Activated CD8-positive, alpha-beta memory T cell treated with anti-CD3 and anti-CD28 coated beads, Interleukin-2, amount 50 U/mL, for 1 hour (primary cell): ENCODE data around the gene RABAC1.
A peak's percentile ranks its signal among the peaks of the same experiment; 100 is the strongest.

Experiments
- DNase-seq: peaks from one replicate; pipeline ENCODE4 v3.0.0-alpha.2; 2020; ENCODE audit errors: extremely low read depth

Gene RABAC1

GRCh38 chr19:41988947-41989346 lies 29.8 kb upstream of the RABAC1 start:
- no peak for DNase-seq

- no peak for DNase-seq
Observed at GRCh38 chr19:41987141-41987860, 28.2 kb upstream of the RABAC1 start.

- DNase-seq: no peak
Observed at GRCh38 chr19:41984961-41985360, 25.8 kb upstream of the RABAC1 start.

- no peak for DNase-seq
Observed at GRCh38 chr19:41981724-41982123, 22.6 kb upstream of the RABAC1 start.

DNA sequence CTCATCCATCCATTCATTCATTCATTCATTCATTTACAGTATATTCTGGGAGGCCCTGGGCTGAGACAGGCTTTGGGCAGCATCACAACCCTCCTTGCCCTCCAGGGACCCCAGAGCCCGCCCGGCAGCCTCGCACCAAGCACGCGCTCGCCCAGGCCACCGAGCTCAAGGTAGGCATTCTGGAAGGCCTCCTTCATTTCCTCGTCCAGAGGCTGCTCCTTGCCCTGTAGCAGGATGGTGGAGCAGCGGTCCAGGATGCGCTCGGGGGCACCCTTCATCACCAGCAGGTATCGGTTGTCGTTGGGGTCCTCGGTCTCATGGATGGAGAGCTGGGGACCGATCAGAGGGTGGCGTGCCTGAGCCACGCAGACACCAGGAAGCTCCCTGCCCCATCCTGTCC lies 19.3 kb upstream of the RABAC1 start:
- DNase-seq: no peak

- DNase-seq: no peak
Observed at GRCh38 chr19:41977916-41978315, 18.8 kb upstream of the RABAC1 start.

- no peak for DNase-seq
Observed at GRCh38 chr19:41974652-41975051, 15.5 kb upstream of the RABAC1 start.

DNA sequence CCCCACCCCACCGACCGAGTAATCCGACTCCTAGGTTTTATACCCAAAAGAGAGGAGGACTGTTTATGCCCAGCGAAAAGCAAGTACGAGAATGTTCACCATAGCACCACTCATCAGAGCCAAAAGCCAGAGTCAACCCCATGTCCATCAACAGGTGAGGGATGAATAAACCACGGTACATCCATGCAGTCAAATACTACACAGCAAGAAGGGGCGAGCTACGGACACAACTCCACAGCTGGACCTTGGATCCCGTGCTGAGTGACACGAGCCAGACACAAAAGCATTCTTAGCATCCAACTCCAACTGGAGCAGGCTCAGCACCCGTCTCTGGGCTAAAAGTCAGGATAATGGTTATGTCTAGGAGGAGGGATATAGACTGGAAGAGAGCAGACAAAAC lies 12.2 kb upstream of the RABAC1 start:
- no peak for DNase-seq

DNA sequence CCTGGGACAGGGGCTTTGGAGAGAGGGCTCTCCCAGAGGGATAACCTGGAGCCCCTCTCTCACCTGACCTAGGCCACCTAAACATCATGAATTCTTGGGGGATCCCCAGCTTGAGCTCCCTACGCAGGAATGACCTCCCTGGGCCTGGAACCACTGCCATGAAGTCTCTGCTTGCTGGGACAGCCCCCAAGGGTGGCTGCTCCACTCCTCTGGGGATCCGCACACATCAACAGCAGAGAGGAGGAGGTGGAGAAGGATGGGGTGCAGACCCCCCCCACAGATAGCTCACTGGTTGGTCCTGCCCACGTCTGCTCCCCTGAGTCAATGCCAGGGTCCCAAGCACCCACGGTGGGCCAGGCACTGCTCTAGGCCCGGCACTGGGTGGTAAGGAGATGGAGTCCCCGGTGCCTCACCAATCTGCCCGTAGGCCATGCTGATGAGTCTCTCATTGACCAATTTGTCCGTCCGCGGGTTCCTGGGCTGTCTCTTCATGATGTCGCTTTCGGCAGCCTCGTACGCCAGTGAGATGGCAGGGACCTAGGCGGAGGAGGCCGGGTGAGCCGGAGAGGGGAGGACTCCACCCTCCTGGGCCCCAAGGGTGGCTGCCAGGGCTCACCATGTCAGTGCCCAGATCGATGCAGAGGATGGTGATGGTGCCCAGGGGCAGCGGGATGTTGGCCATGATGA lies 10.8 kb upstream of the RABAC1 start:
- no peak for DNase-seq

- no peak for DNase-seq
Observed at GRCh38 chr19:41968751-41969595, 9.9 kb upstream of the RABAC1 start.

- no peak for DNase-seq
Observed at GRCh38 chr19:41967054-41967783, 8.1 kb upstream of the RABAC1 start.

DNA sequence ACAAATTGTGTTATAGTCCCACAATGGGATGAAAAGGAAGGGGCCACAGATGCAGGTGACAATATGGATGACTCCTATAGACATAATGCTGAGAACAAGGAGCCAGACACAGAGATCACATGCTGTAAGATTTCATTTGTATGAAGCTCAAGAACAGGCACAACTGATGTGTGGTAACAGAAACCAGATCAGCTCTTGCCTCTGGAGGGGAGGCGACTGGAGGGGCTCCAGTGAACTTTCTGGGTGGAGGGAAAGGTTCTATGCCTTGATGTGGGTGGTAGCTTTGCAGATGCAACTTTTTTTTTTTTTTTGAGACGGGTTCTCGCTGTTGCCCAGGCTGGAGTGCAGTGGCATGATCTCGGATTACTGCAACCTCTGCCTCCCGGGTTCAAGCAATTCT lies 6.0 kb upstream of the RABAC1 start:
- DNase-seq: no peak

DNA sequence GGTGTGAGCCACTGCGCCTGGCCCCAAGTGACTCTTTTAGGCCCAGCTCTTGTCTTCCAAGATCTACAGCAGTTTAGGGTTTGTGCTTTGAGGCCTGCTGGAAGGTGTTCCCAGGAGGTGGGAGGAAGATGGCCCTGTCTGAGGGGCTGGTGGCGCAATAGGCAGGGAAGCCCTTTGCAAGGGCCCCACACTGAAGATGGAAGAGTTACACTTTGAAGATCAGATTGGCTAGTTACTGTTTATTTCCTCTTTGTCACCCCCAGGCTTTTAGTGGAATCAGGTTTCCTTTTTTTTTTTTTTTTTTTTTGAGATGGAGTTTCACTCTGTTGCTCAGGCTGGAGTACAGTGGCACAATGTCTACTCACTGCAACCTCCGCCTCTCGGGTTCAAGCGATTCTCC lies 1.9 kb upstream of the RABAC1 start:
- DNase-seq: no peak

DNA sequence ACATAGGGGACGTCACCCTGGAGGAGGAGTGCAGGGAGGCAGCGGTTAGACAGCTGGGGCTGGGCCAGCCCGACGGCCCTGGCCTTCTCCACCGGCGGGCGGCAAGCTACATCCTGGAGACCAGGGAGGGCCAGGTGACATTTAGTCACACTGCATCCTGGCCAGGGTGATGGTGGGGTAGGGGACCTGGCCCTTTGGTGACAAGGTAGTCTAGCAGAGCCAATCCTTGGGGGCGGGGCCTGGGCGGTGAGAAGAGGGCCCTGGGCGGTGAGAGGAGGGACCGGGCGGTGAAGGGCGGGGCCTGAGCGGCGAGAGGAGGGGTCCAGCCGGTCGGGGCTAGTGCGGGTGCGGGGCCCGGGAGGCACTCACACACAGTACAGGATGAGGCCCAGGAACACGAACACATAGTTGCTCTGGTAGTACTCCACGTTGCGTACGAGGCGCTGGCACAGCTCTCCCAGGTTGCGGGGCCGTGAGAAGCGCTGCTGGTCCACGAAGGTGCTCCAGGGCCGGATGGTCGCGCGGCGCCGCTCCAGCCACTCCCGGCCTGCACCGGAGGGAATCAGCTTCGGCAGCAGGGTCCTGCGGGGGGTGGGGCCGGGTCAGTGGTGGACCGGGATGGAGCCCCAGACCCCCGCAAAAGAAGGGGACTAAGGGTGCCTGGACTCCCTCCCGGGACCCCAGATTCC lies 610 bp downstream of the RABAC1 start:
- DNase-seq: peak; percentile 45

DNA sequence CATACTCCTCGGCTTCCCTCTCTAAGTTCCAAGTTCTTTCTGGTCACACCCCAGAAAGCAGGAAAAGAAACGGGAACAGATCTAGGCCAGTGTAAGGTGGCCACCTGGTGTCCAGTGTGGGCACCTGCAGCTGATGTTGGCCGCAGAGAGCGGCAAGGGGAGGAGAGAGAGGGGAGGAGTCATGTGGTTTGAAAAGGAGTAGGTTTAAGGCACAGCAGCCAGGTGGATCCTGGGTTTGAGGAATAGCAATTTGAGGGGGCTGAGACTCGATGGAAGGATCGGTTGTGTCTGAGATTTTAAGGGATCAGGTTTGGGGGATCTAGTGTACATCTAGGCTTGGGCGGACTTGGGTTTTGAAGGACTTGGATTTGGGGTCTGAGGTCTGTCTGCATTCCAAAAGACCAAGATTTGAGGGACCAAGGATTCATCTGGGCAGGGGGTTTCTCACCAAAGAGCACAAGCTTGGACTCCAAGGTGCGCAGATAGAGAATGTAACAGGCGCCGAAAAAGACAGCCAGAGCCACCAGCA lies 1.2 kb downstream of the RABAC1 start:
- DNase-seq: no peak

DNA sequence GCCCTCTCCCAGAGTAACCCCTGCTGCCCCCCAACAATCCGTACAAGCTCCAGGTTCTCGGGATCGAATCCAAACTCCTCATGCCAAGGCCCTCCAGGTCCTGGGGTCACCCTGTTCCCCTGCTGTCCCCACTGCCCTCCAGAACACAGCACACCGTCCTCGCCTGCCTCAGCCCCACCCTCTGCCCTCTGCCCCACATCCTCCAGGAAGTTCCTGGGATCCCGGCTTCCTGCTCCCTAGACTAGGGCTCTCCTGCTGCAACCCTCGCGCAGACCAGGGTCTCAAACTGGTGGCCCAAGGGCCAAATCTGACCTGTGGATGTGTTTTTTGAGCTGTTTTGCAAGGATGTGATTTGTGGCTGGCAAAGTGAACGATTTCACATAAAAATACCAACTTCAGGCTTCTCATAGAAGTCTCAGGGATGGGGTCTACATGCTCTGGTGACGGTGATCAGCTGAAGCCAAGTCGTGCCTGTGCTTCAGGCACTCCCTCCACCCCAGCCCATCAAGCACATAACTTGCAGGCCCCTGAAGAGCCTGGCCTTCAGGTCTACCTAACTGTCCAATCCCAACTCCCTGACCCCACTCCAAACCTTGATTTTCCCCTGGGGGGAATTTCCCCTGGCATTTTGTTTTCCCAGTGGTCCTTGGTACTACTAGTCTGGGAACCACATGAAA lies 1.8 kb downstream of the RABAC1 start:
- DNase-seq: no peak

GRCh38 chr19:41956621-41957020 lies 2.5 kb downstream of the RABAC1 start:
- DNase-seq: no peak

DNA sequence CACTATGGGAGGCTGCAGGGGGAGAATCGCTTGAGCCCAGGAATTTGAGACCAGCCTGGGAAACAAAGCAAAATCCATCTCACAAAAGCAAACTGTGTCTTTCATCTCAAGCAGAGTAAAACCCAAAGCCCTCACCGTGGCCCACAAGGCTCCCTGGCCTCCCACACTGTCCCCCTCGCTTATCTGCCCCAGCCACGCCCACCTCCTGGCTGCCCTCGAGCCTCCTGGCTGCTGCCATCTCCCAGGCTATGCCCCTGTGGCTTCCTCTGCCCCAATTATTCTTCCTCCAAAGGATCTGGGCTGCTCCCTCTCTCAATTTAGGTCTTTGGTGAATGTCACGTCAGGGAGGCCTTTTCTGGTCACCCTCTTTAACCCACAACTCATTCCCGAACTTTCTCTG lies 3.6 kb downstream of the RABAC1 start:
- no peak for DNase-seq

DNA sequence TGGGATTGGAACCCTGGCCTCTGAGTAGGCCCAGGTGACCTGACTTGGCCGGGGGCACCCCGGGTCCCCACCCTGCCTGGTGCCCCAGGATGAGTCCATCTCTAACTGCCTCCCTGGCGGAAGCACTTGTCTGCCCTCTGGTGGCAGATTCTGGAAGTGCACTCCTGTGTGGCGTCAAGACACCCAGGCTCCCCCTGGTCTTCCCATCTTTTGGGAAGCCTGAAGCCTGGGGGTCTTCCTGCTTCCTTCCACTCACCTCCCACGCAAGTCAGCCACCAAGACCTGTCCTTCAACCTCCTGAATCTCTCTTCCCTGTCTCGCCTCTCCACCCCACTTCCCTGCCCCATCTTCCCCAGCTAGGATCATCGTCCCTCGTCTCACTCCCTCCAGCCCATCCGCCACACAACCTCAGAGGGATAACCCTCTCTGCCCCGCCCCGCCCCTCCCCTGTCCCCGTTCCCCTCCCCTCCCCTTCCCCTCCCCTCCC lies 7.4 kb downstream of the RABAC1 start:
- DNase-seq: no peak

DNA sequence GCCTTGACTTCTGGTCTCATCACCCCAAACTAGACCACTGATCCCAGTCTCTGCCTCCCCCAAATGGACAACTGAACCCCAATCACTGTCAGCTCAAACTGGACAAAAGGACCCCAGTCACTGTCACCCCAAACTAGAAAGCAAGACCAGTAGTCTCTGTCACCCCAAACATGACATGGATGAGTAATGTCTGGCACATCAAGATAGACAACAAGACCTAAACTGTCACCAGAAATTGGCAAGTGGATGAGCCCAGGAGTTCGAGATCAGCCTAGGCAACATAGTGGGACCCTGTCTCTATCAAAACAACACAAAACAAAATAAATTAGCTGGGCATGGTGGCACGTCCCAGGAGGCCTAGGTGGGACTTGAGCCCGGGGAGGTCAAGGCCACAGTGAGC lies 12.0 kb downstream of the RABAC1 start:
- DNase-seq: no peak
